HS-27A (cell line): ENCODE results near the gene SDCCAG8.

Experiments
- DNase-seq: peaks from one replicate; pipeline ENCODE4 v3.0.0-alpha.2; 2012; ENCODE audit warnings: low read depth, missing footprints

Gene SDCCAG8

DNA sequence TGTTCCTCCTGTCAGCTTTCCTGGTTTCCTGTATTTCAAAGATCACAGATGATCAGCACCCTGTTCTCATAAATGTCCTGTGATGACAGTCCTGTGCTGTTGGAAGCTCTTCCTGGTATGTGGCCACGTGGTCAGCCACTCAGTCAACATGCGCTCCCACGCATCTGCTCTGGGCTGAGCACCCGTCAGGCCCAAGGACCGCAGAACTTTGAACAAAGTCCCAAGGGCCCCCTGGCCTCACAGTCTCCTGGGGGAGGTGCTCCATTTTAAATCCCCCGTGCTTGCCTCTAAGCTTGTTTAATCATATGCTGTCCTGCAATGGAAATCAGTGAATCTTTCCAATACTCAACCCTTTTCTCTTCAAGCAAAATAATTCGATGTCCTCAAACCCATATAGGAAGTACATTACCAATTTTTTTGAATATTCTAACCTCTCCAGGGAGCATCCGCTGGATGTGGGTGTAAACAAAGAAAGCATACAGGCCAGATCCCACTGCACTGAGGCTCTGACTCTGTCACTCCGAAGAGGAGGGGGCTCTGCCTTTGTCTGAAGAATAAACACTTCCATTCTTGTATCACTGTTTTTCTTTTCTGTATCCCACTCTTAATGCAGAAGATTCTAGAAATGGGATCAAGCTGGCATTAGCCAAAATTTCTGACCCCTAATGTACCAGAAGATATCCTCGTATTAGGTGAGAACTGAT is 250.3 kb downstream of the SDCCAG8 start:
- no peak for DNase-seq

DNA sequence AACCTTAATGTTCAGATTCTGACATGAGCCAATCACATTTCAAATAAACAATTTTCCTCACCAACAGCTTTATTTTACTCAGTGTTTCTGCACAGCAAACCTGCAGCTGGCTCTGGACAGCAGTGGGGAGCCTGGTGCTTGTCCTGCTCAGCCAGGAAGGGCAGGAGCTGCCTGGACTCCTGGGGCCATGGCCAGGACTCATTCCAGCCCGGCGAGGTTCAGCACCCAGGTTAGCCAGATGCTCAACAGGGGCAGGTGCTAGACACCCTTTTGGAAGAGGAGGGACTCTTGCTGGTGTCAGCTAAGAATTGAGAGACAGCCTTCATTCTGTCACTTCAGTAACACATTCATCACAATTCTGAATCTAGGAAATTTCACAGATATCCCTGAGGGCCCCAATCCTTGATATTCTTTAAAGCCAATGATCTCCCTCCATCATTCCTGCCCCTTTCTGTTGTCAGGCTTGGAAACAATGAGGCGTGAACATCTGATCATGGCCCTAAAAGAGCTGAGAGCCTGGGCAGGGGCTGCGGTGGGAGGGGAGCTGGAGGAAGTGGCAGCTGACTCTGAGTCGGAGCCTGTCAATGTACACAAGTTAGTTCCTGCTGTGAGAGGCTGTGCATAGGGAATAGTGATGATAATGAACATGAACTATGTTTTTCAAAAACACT is 251.3 kb downstream of the SDCCAG8 start:
- no peak for DNase-seq

DNA sequence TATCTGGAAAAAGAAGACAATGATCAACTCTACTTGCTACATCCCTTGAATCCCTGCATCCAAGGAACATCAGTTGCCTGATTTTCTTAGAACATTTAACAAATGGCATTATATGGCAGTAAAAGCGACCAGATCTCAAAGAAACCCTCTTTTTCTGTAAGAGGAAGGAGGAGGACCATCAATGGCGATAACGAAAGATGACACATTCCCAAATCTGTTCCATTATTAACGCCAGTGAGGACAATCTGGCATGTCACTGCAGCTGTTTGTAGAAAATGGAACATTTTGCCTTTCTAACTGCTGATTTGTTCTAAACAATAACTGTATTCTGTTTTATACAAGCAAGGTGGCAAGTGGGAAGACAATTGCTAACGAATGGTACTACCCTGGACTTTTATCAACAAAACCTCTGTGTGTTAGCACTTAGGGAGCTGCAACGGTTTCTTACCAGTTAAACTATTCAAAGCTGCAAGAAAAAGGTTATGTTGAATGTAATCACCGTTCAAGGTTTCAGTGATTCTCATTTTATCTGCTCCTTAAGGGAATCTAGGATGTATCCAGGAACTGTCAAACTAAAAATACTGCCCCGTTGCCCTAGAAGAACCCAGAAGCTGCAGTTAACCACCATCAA is 251.9 kb downstream of the SDCCAG8 start:
- no peak for DNase-seq

- DNase-seq, result no peak
These were observed 252.5 kb downstream of the SDCCAG8 start for GRCh38 chr1:243508303-243508713.

GRCh38 chr1:243508943-243509342 is 253.1 kb downstream of the SDCCAG8 start:
- no peak for DNase-seq

GRCh38 chr1:243510928-243511327 is 255.1 kb downstream of the SDCCAG8 start:
- no peak for DNase-seq

DNA sequence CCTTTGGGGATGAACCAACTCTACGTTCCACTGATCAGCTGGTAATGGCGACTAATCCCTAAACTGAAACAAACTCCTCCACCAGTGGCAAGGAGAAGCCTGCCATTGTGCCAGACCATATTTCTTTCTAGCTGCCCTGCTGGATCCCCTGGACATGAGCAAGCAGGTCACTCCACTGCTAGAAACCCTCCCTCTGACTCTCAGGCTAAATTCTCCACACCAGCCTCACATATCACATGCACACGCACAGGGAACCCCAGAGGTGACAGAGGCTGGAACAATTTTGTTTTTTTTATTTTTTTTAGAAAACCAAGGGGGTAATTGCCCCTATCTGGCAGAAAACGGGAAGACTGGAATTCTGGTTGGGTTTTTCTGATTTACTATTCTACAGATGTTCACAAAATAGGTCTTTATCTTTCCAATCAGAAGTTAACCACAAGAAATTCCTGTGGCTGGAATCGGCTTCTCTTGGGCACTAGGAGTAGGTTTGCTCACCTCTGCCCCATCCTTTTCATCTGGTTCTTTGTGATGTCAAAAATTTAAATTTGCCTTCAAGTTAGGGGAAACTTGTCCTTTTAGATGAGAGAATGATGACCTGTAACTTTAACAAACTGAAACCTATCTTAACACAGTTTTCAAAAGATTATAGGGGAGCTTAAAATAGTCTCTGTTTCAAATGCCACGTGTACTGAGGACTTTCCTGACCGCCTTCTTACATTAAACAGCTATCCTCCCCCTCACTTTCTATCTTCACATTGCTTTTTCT is 258.1 kb downstream of the SDCCAG8 start:
- peak; percentile 26 for DNase-seq

- DNase-seq, result no peak
These were observed 259.1 kb downstream of the SDCCAG8 start for GRCh38 chr1:243514927-243515326.

GRCh38 chr1:243520831-243521230 is 265.0 kb downstream of the SDCCAG8 start:
- no peak for DNase-seq

- no peak for DNase-seq
These were observed 267.9 kb downstream of the SDCCAG8 start for GRCh38 chr1:243523766-243524165.

DNA sequence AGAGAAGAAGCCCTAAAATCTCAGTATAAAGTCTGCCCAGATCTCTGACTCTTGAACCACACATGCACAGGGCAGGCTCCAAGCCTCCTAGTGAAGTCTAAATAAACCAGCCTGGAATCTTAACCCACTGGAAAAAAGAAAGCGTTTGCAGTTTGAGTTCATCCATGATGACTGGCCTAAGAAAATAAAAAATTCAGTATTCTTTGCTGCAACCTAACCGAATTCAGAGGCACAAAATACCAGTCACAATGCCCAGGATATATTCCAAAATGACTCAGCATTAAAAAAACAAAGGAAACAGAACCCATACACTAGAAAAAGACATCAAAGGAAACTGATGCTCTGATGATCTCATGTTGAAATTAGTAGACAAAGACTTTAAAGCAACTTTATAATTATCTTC is 269.2 kb downstream of the SDCCAG8 start:
- peak; percentile 36 for DNase-seq

- no peak for DNase-seq
These were observed 270.3 kb downstream of the SDCCAG8 start for GRCh38 chr1:243526180-243526579.

DNA sequence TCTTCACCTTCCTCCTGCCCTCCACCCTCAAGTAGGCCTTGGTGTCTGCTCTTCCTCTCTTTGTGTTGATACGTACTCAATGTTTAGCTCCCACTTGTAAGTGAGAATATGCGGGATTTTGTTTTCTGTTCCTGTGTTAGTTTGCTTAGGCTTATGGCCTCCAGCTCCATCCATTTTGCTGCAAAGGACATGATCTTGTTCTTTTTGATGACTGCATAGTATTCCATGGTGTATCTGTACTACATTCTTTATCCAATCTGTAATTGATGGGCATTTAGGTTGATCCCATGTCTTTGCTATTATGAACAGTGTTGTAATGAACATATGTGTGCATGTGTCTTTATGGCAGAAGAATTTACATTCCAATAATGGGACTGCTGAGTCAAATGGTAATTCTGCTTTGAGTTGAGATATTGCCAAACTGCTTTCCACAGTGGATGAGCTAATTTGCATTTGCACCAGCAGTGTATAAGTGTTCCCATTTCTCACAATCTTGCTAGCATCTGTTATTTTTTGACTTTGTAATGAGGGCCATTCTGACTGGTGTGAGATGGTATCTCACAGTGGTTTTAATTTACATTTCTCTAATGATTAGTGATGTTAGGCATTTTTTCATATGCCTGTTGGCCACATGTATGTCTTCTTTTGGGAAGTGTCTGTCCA is 272.7 kb downstream of the SDCCAG8 start:
- no peak for DNase-seq

- no peak for DNase-seq
These were observed 273.7 kb downstream of the SDCCAG8 start for GRCh38 chr1:243529512-243529911.

- DNase-seq, result no peak
These were observed 279.2 kb downstream of the SDCCAG8 start for GRCh38 chr1:243535014-243535413.

- no peak for DNase-seq
These were observed 283.8 kb downstream of the SDCCAG8 start for GRCh38 chr1:243539636-243540035.

DNA sequence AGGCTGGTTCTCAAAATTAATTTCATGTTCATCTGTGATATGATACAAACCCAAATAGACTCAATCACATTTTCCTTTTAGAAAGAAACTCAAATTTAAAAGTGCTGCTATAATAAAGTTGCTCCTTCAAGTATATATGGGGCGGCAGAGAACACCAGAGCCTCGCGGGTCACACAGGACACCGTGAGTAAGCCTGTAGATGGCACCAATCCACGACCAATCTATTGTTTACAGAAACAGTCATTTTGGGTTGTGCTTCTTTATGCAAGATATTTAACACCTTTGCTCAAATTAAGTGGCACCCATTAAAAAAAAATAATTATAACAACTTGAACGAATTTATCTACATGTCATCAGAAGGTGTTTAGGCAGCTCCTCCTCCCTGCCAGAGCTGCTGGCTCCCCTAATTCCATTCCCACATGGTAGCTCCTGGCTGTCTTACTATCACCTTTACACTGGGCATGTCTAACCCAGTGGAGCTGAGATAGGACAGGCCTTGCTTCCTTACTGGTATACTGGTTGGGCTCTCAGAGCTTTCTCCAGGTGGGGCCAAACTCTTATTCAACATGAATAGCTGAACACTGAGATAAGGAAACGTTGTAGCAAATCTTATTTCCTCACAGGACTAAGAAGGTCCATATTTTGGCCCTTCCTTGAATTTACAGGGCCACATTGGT is 287.0 kb downstream of the SDCCAG8 start:
- no peak for DNase-seq

DNA sequence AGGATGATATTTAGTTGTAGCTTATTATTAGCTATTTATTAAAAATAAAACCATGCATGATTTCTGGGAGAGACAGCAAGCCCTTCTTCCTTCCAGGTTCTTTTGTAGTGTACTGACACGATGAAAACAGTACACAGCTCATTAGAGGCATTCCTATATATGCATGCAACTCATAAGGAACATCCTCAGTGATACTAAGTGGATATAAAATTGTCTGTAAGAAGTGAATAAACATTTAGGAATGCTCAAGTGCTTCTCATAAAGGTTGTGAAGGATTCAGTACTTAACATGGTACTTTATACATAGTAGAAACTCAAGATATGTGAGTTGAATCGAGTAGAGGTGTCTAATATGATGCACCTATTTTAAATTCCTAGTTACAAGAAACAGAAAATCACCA is 287.7 kb downstream of the SDCCAG8 start:
- no peak for DNase-seq

DNA sequence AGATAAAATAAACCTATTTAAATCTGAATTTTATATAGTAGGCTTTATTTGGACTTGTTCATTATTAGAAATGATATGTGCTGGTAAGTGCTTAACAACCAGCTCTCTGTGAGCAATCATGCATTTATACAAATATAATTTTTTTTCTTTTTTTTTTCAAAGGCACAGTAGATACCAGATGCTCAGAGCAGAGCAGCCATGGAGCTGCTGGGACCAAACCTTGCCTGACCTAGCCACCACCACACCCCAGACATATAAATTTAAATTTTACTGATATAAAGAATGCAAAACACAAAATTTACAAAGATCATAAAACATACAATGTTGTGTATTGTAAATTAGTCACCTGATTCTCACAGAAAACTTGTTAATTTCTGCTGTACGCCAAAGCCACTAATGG is 290.6 kb downstream of the SDCCAG8 start:
- no peak for DNase-seq

GRCh38 chr1:243547891-243548290 is 292.1 kb downstream of the SDCCAG8 start:
- no peak for DNase-seq

DNA sequence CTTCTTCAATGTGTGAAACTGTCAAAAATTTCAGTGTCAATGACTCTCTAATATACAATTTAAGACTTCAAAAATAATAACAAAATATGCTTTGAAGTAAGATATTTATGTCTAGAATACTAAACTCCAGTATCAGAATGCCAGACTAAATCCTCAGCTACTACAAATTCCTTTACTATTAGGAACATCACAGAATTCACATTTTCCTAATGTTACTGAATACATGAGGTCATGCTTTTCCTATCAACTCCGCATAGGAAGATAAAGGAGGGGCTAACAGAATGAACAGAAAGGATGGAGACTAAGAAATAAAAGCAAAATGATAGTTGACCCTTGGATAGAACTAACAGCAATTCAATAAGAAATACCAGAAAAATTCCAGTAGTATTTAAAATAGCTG is 292.7 kb downstream of the SDCCAG8 start:
- no peak for DNase-seq
